Fibroblast of lung (primary cell): ENCODE data around the gene DLG3. TPM values are rescaled to one million over a fixed set of nuclear protein-coding genes. Genes with fewer than 3 reads are reported as not detected.

Experiments
- DNase-seq, 2 donors: peaks; one replicate each; pipeline versions ENCODE4 v3.0.0 to v3.0.0-alpha.2; 2010; ENCODE audit warnings: low read depth in 2 of 2
- H2AFZ ChIP-seq: 2 replicates; pipeline ENCODE4 v1.5.1; 2012; ENCODE audit warnings: low read length, control low read depth, inconsistent platforms
- H3K27ac ChIP-seq: 2 replicates; pipeline ENCODE4 v1.5.1; 2011; ENCODE audit warnings: low read length, control low read depth; ENCODE audit not compliant: insufficient read depth
- H3K27me3 ChIP-seq: 2 replicates; pipeline ENCODE4 v1.5.1; 2011; ENCODE audit warnings: mild to moderate bottlenecking, low read length; ENCODE audit not compliant: control insufficient read depth, insufficient read depth
- H3K36me3 ChIP-seq: 2 replicates; pipeline ENCODE4 v1.5.1; 2011; ENCODE audit warnings: low read length; ENCODE audit not compliant: control insufficient read depth, insufficient read depth
- H3K4me1 ChIP-seq: 2 replicates; pipeline ENCODE4 v1.5.1; 2011; ENCODE audit warnings: low read length; ENCODE audit not compliant: control insufficient read depth, insufficient read depth; ENCODE audit errors: extremely low read depth
- H3K4me2 ChIP-seq: 2 replicates; pipeline ENCODE4 v1.5.1; 2011; ENCODE audit warnings: low read length, control low read depth; ENCODE audit not compliant: insufficient read depth; ENCODE audit errors: extremely low read depth
- H3K4me3 ChIP-seq, 4 experiments: fragments of 200-600 bp in 1 of 4; sonication (generic) in 1 of 4; replicated peaks in 1 of 4; 2 replicates each; pipeline ENCODE4 v1.5.1; 2011 to 2016; ENCODE audit warnings: low read length in 4 of 4, low read depth in 3 of 4, mild to moderate bottlenecking in 3 of 4, control low read depth in 2 of 4, inconsistent platforms in 1 of 4, mixed read lengths in 1 of 4; ENCODE audit not compliant: insufficient read depth in 1 of 4; ENCODE audit errors: control extremely low read depth in 1 of 4
- H3K79me2 ChIP-seq: 2 replicates; pipeline ENCODE4 v1.5.1; 2012; ENCODE audit warnings: mild to moderate bottlenecking, low read length, inconsistent platforms; ENCODE audit not compliant: control insufficient read depth, insufficient read depth
- H3K9ac ChIP-seq: 2 replicates; pipeline ENCODE4 v1.5.1; 2011; ENCODE audit warnings: mild to moderate bottlenecking, low read length, control low read depth; ENCODE audit not compliant: insufficient read depth
- H3K9me3 ChIP-seq: 2 replicates; pipeline ENCODE4 v1.5.1; 2012; ENCODE audit warnings: low read depth, low read length; ENCODE audit not compliant: control insufficient read depth, insufficient read depth
- H4K20me1 ChIP-seq: 2 replicates; pipeline ENCODE4 v1.5.1; 2011; ENCODE audit warnings: low read length; ENCODE audit not compliant: control insufficient read depth, insufficient read depth; ENCODE audit errors: extremely low read depth
- EZH2 ChIP-seq: IDR thresholded peaks from 2 replicates; pipeline ENCODE4 v1.5.1; 2012; ENCODE audit warnings: low read length, control low read depth, mild to moderate bottlenecking; ENCODE audit errors: missing control alignments
- polyA plus RNA-seq, 2 donors: library from polyadenylated mRNA; depleted of rRNA in 1 of 2; stranded (reverse) in 1 of 2; unstranded in 1 of 2; fragments of >200 nt; gene quantifications; 2 replicates each; pipeline ENCODE4 v1.2.1, GENCODE V29; 2011 to 2012; ENCODE audit warnings: missing spikeins in 1 of 2
- total RNA-seq: library from RNA; depleted of rRNA; stranded (reverse); fragments of >200 nt; gene quantifications from 2 replicates; pipeline ENCODE4 v1.2.1, GENCODE V29; 2014
- TF ChIP-seq, protein P1 (sequence below), 2 donors: IDR thresholded peaks in 1 of 2; conservative IDR thresholded peaks in 1 of 2; 1 replicate in 1 of 2; 2 replicates in 1 of 2; pipeline ENCODE4 v1.5.1; 2011 to 2012; ENCODE audit warnings: low read length in 2 of 2, control low read depth in 1 of 2, inconsistent platforms in 1 of 2, low read depth in 1 of 2, mild to moderate bottlenecking in 1 of 2

The DLG3 gene
- total and polyA plus RNA-seq, 2 donors (not counting 1 experiment from before 2014, with no cell fraction given), result 21.0 to 24.6 TPM

DNA sequence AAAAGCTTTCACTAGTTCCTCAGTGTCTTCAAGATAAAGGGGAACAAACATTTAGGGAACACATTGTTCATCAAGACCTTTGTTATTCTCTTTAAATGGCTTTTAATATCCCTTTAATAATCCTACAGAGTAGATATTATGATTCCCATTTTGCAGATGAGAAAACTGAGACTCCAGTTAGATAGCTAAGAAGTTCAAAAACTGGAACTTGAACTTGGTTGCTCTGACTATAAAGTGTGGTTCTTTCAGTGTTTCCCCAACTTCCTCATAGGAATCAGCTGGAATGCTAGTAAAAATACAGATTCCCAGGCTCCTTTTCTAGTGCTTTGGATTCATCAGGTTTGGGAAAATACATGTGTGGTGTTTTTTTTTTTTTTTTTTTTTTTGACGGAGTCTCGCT, 37.7 kb downstream of the DLG3 start:
- H3K36me3 ChIP-seq, result no peaks in the 10 kb centered on the region
- H3K27me3 ChIP-seq, result no peaks in the 10 kb centered on the region
- TF ChIP-seq, protein P1, sequence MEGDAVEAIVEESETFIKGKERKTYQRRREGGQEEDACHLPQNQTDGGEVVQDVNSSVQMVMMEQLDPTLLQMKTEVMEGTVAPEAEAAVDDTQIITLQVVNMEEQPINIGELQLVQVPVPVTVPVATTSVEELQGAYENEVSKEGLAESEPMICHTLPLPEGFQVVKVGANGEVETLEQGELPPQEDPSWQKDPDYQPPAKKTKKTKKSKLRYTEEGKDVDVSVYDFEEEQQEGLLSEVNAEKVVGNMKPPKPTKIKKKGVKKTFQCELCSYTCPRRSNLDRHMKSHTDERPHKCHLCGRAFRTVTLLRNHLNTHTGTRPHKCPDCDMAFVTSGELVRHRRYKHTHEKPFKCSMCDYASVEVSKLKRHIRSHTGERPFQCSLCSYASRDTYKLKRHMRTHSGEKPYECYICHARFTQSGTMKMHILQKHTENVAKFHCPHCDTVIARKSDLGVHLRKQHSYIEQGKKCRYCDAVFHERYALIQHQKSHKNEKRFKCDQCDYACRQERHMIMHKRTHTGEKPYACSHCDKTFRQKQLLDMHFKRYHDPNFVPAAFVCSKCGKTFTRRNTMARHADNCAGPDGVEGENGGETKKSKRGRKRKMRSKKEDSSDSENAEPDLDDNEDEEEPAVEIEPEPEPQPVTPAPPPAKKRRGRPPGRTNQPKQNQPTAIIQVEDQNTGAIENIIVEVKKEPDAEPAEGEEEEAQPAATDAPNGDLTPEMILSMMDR (conservative IDR thresholded peaks at IDR 0.05 in 1 of 2, IDR thresholded peaks at IDR 0.05 in 1 of 2; ENCODE audit: low read depth in 1 of 2, low read length in 2 of 2), result no peak
- TF ChIP-seq EZH2, result no peak
- no peak overlapping the region for H3K4me3 ChIP-seq
- no peak overlapping the region for H2AFZ ChIP-seq
- DNase-seq, result no peak
- peaks cover 23% of the 10 kb centered on the region for H3K4me1 ChIP-seq
- H3K9ac ChIP-seq, result no peak overlapping the region
- no peak overlapping the region for H3K27ac ChIP-seq
- no peaks in the 10 kb centered on the region for H4K20me1 ChIP-seq
- H3K4me2 ChIP-seq, result no peak overlapping the region
- H3K9me3 ChIP-seq, result no peaks in the 10 kb centered on the region
- H3K79me2 ChIP-seq, result no peaks in the 10 kb centered on the region

DNA sequence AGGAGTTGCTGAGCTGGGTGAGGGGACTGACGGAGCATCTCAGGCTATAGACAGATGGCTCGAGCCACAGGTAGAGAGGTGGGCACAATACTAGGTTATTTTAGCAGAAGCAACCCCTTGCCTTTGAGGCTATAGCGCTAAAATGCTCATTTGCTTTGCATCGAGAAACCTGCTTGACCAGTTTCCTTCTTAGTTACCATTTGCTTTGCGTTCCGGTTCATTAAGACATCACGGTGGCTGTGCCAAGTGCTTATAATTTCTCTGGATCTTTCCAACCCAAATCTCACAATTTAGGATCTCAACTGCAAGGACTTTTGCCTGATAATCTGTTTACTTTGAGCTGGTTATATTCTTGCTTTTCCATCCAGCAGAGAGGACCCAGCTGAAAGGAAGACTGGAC, 40.8 kb downstream of the DLG3 start:
- no peak for DNase-seq
- H3K79me2 ChIP-seq, result no peaks in the 10 kb centered on the region
- no peaks in the 10 kb centered on the region for H3K27me3 ChIP-seq
- H3K9me3 ChIP-seq, result no peaks in the 10 kb centered on the region
- no peak overlapping the region for H3K9ac ChIP-seq
- H3K36me3 ChIP-seq, result no peaks in the 10 kb centered on the region
- H3K4me3 ChIP-seq, result no peak overlapping the region
- H3K4me2 ChIP-seq, result no peak overlapping the region
- H4K20me1 ChIP-seq, result no peaks in the 10 kb centered on the region
- H2AFZ ChIP-seq, result no peak overlapping the region
- no peak for TF ChIP-seq EZH2
- TF ChIP-seq, protein P1 (conservative IDR thresholded peaks at IDR 0.05 in 1 of 2, IDR thresholded peaks at IDR 0.05 in 1 of 2; ENCODE audit: low read depth in 1 of 2, low read length in 2 of 2), result no peak
- H3K4me1 ChIP-seq, result peaks cover 5% of the 10 kb centered on the region
- H3K27ac ChIP-seq, result no peak overlapping the region

DNA sequence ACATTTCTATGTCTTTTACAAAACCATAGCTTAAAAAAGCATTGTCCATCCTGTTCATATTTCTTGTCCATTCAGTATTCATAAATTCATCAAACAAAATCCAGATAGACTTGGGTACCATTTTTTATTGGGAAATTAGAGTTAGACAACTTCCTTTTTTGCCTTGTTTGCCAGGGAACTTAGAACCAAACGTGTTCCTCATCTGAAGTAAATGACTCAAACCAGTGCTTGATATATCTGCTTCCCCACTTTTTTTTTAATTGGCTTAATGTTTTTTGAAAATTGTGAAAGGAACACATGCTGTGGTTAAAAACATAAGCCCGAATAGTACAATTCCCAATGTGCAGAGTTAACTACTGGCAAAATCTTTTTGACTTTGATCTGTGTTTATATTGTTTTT, 44.2 kb downstream of the DLG3 start:
- H3K36me3 ChIP-seq, result peaks cover 2% of the 10 kb centered on the region
- no peaks in the 10 kb centered on the region for H3K27me3 ChIP-seq
- DNase-seq, result no peak
- TF ChIP-seq, protein P1 (conservative IDR thresholded peaks at IDR 0.05 in 1 of 2, IDR thresholded peaks at IDR 0.05 in 1 of 2; ENCODE audit: low read depth in 1 of 2, low read length in 2 of 2), result no peak
- TF ChIP-seq EZH2, result no peak
- no peaks in the 10 kb centered on the region for H3K79me2 ChIP-seq
- H3K4me2 ChIP-seq, result no peak overlapping the region
- H2AFZ ChIP-seq, result no peak overlapping the region
- H3K4me3 ChIP-seq, result no peak overlapping the region
- no peak overlapping the region for H3K9ac ChIP-seq
- no peaks in the 10 kb centered on the region for H3K4me1 ChIP-seq
- no peak overlapping the region for H3K27ac ChIP-seq
- no peaks in the 10 kb centered on the region for H3K9me3 ChIP-seq
- no peaks in the 10 kb centered on the region for H4K20me1 ChIP-seq
